Esophagus muscularis mucosa (tissue), 4 donors: ENCODE results near the gene XDH.

Experiments
- CTCF ChIP-seq, 3 experiments: fragments of 200-600 bp in 2 of 3; fragments of 450-650 bp in 1 of 3; sonication (generic) in 2 of 3; IDR thresholded peaks; one replicate each; pipeline ENCODE4 v1.5.1; 2017 to 2019; ENCODE audit warnings: antibody characterized with exemption in 3 of 3, mild to moderate bottlenecking in 2 of 3, moderate library complexity in 1 of 3
- EP300 ChIP-seq: sonication (generic); formaldehyde crosslinking; IDR thresholded peaks from one replicate; pipeline ENCODE4 v1.6.1; 2017; ENCODE audit warnings: antibody characterized with exemption
- POLR2A ChIP-seq: fragments of 450-650 bp; IDR thresholded peaks from one replicate; pipeline ENCODE4 v1.6.1; 2017; ENCODE audit warnings: antibody characterized with exemption, moderate library complexity, mild to moderate bottlenecking, low read depth
- POLR2AphosphoS5 ChIP-seq, 2 donors: sonication (generic); formaldehyde crosslinking; IDR thresholded peaks; one replicate each; pipeline ENCODE4 v1.6.1; 2017; ENCODE audit warnings: antibody characterized with exemption in 2 of 2

- no peak for TF ChIP-seq POLR2A
- no peak for TF ChIP-seq CTCF (IDR thresholded peaks at IDR 0.05)
- no peak for TF ChIP-seq EP300
- TF ChIP-seq POLR2AphosphoS5 (IDR thresholded peaks at IDR 0.05): no peak
Measured at GRCh38 chr2:31398881-31399280, 15.7 kb downstream of the XDH start.
